HEK293 (cell line): ENCODE data around the gene CKMT2.

Experiments used
- CTCF ChIA-PET: fragments of 350-600 bp; formaldehyde crosslinking; extraction: SDS; loops from one replicate; lab custom pipeline; 2021; ENCODE audit warnings: antibody characterized with exemption; lab: Yijun Ruan, JAX
- POLR2A ChIA-PET: fragments of 300-600 bp; formaldehyde crosslinking; extraction: SDS; loops from one replicate; lab custom pipeline; 2020; ENCODE audit warnings: antibody characterized with exemption, inconsistent platforms; lab: Yijun Ruan, JAX
- H3K27ac ChIP-seq: fragments of 200-500 bp; sonication (Bioruptor generic); 2 replicates; pipeline ENCODE4 v1.5.1; 2014; ENCODE audit warnings: low read depth, low read length, control low read depth, inconsistent platforms; ENCODE audit errors: extremely low read depth
- H3K36me3 ChIP-seq, 2 experiments: fragments of 200-500 bp in 1 of 2; sonication (Bioruptor generic) in 1 of 2; 1 replicate in 1 of 2; 2 replicates in 1 of 2; pipeline ENCODE4 v1.5.1; 2014 to 2017; ENCODE audit warnings: inconsistent platforms in 2 of 2, low read length in 2 of 2; ENCODE audit not compliant: control insufficient read depth in 2 of 2, insufficient read depth in 1 of 2
- H3K4me1 ChIP-seq: fragments of 200-500 bp; sonication (Bioruptor generic); 2 replicates; pipeline ENCODE4 v1.5.1; 2014; ENCODE audit warnings: mild to moderate bottlenecking, low read length, inconsistent platforms; ENCODE audit not compliant: control insufficient read depth, insufficient read depth
- H3K4me3 ChIP-seq: 2 replicates; pipeline ENCODE4 v1.5.1; 2011; ENCODE audit warnings: low read depth, mild to moderate bottlenecking, control low read depth, low read length, moderate library complexity
- H3K9me3 ChIP-seq: fragments of 200-500 bp; sonication (Bioruptor generic); 2 replicates; pipeline ENCODE4 v1.5.1; 2014; ENCODE audit warnings: low read depth, low read length, inconsistent platforms; ENCODE audit not compliant: control insufficient read depth, insufficient read depth
- GFI1B ChIP-seq: fragments of 450-650 bp; formaldehyde crosslinking; IDR thresholded peaks from 2 replicates; pipeline ENCODE4 v1.5.1; 2016; ENCODE audit warnings: missing biosample characterization, missing genetic modification characterization
- INSM2 ChIP-seq: fragments of 450-650 bp; formaldehyde crosslinking; IDR thresholded peaks from 2 replicates; pipeline ENCODE4 v1.5.1; 2016; ENCODE audit warnings: missing biosample characterization, missing genetic modification characterization
- KLF1 ChIP-seq: fragments of 450-650 bp; formaldehyde crosslinking; IDR thresholded peaks from 2 replicates; pipeline ENCODE4 v1.5.1; 2016; ENCODE audit warnings: missing biosample characterization, missing genetic modification characterization
- KLF8 ChIP-seq: fragments of 450-650 bp; formaldehyde crosslinking; IDR thresholded peaks from 2 replicates; pipeline ENCODE4 v1.5.1; 2016; ENCODE audit warnings: missing biosample characterization, missing genetic modification characterization
- PBX3 ChIP-seq: sonication (generic); formaldehyde crosslinking; IDR thresholded peaks from 2 replicates; pipeline ENCODE4 v1.8.1; 2022; ENCODE audit warnings: mild to moderate bottlenecking, moderate library complexity, missing genetic modification reagents
- ZBTB48 ChIP-seq: fragments of 450-650 bp; formaldehyde crosslinking; IDR thresholded peaks from 2 replicates; pipeline ENCODE4 v1.5.1; 2016; ENCODE audit warnings: missing biosample characterization, missing genetic modification characterization
- ZBTB7A ChIP-seq: fragments of 450-650 bp; formaldehyde crosslinking; IDR thresholded peaks from 2 replicates; pipeline ENCODE4 v1.5.1; 2016; ENCODE audit warnings: low read depth, missing biosample characterization, missing genetic modification characterization
- ZFHX2 ChIP-seq: fragments of 450-650 bp; formaldehyde crosslinking; conservative IDR thresholded peaks from 2 replicates; pipeline ENCODE4 v1.5.1; 2016; ENCODE audit warnings: missing biosample characterization, missing genetic modification characterization
- ZFP3 ChIP-seq: fragments of 450-650 bp; formaldehyde crosslinking; IDR thresholded peaks from 2 replicates; pipeline ENCODE4 v1.5.1; 2016; ENCODE audit warnings: low read depth, missing biosample characterization, missing genetic modification characterization
- ZNF10 ChIP-seq: fragments of 450-650 bp; formaldehyde crosslinking; IDR thresholded peaks from 2 replicates; pipeline ENCODE4 v1.5.1; 2017; ENCODE audit warnings: missing biosample characterization, missing genetic modification characterization
- ZNF132 ChIP-seq: fragments of 450-650 bp; formaldehyde crosslinking; IDR thresholded peaks from 2 replicates; pipeline ENCODE4 v1.5.1; 2017; ENCODE audit warnings: missing biosample characterization, missing genetic modification characterization, borderline replicate concordance
- ZNF175 ChIP-seq: fragments of 450-650 bp; formaldehyde crosslinking; IDR thresholded peaks from 2 replicates; pipeline ENCODE4 v1.5.1; 2016; ENCODE audit warnings: missing biosample characterization, missing genetic modification characterization
- ZNF266 ChIP-seq: fragments of 450-650 bp; formaldehyde crosslinking; IDR thresholded peaks from 2 replicates; pipeline ENCODE4 v1.5.1; 2016; ENCODE audit warnings: missing biosample characterization, missing genetic modification characterization, low read depth
- ZNF366 ChIP-seq: fragments of 450-650 bp; formaldehyde crosslinking; conservative IDR thresholded peaks from 2 replicates; pipeline ENCODE4 v1.5.1; 2016; ENCODE audit warnings: missing biosample characterization, missing genetic modification characterization
- ZNF394 ChIP-seq: fragments of 450-650 bp; formaldehyde crosslinking; IDR thresholded peaks from 2 replicates; pipeline ENCODE4 v1.5.1; 2016; ENCODE audit warnings: missing biosample characterization, missing genetic modification characterization, mild to moderate bottlenecking, moderate library complexity, borderline replicate concordance
- ZNF416 ChIP-seq: fragments of 450-650 bp; formaldehyde crosslinking; IDR thresholded peaks from 2 replicates; pipeline ENCODE4 v1.5.1; 2016; ENCODE audit warnings: missing biosample characterization, missing genetic modification characterization
- ZNF433 ChIP-seq: fragments of 450-650 bp; formaldehyde crosslinking; IDR thresholded peaks from 2 replicates; pipeline ENCODE4 v1.5.1; 2016; ENCODE audit warnings: missing biosample characterization, missing genetic modification characterization, low read depth
- ZNF488 ChIP-seq: fragments of 450-650 bp; formaldehyde crosslinking; IDR thresholded peaks from 2 replicates; pipeline ENCODE4 v1.5.1; 2016; ENCODE audit warnings: missing biosample characterization, missing genetic modification characterization
- ZNF510 ChIP-seq: fragments of 450-650 bp; formaldehyde crosslinking; IDR thresholded peaks from 2 replicates; pipeline ENCODE4 v1.5.1; 2018; ENCODE audit warnings: mild to moderate bottlenecking, missing genetic modification characterization, missing biosample characterization; ENCODE audit not compliant: insufficient replicate concordance
- ZNF513 ChIP-seq: fragments of 450-650 bp; IDR thresholded peaks from 2 replicates; pipeline ENCODE4 v1.5.1; 2018; ENCODE audit warnings: missing biosample characterization, missing genetic modification characterization
- ZNF530 ChIP-seq: fragments of 450-650 bp; formaldehyde crosslinking; IDR thresholded peaks from 2 replicates; pipeline ENCODE4 v1.5.1; 2016; ENCODE audit warnings: low read depth, missing biosample characterization, missing genetic modification characterization
- ZNF544 ChIP-seq: fragments of 450-650 bp; formaldehyde crosslinking; IDR thresholded peaks from 2 replicates; pipeline ENCODE4 v1.5.0; 2017; ENCODE audit warnings: missing biosample characterization, missing genetic modification characterization
- ZNF670 ChIP-seq: fragments of 450-650 bp; formaldehyde crosslinking; IDR thresholded peaks from 2 replicates; pipeline ENCODE4 v1.5.1; 2016; ENCODE audit warnings: missing biosample characterization, missing genetic modification characterization, low read depth
- ZNF707 ChIP-seq: fragments of 450-650 bp; formaldehyde crosslinking; IDR thresholded peaks from 2 replicates; pipeline ENCODE4 v1.5.1; 2016; ENCODE audit warnings: missing biosample characterization, missing genetic modification characterization
- ZNF768 ChIP-seq: fragments of 450-650 bp; formaldehyde crosslinking; IDR thresholded peaks from 2 replicates; pipeline ENCODE4 v1.5.1; 2018; ENCODE audit warnings: missing biosample characterization, mild to moderate bottlenecking, missing genetic modification characterization
- ZNF830 ChIP-seq: fragments of 450-650 bp; IDR thresholded peaks from 2 replicates; pipeline ENCODE4 v1.5.0; 2018; ENCODE audit warnings: missing biosample characterization, missing genetic modification characterization, low read depth, mild to moderate bottlenecking, moderate library complexity
- ZNF837 ChIP-seq: fragments of 450-650 bp; formaldehyde crosslinking; IDR thresholded peaks from 2 replicates; pipeline ENCODE4 v1.5.1; 2016; ENCODE audit warnings: missing biosample characterization, missing genetic modification characterization
- ZSCAN16 ChIP-seq: fragments of 450-650 bp; formaldehyde crosslinking; IDR thresholded peaks from 2 replicates; pipeline ENCODE4 v1.5.1; 2016; ENCODE audit warnings: missing biosample characterization, missing genetic modification characterization
- TF ChIP-seq, protein P1 (sequence below): fragments of 450-650 bp; formaldehyde crosslinking; IDR thresholded peaks from 2 replicates; pipeline ENCODE4 v1.5.1; 2016; ENCODE audit warnings: missing biosample characterization, missing genetic modification characterization
- TF ChIP-seq, protein P2 (sequence below): fragments of 450-650 bp; formaldehyde crosslinking; IDR thresholded peaks from 2 replicates; pipeline ENCODE4; 2016; ENCODE audit warnings: missing biosample characterization, missing genetic modification characterization

CKMT2 gene

GRCh38 chr5:81222285-81222684 lies 10.8 kb upstream of the CKMT2 start:
- Histone ChIP-seq H3K4me3 (no peak overlapping the region), H3K27ac (no peak overlapping the region), H3K9me3 (no peaks in the 10 kb centered on the region), H3K36me3 (no peaks in the 10 kb centered on the region), H3K4me1 (no peaks in the 10 kb centered on the region)
- ChIA-PET POLR2A (no interaction called here), CTCF (no interaction called here)
- TF ChIP-seq ZNF488 (tag by site-specific recombination) (no peak), ZNF394 (no peak), ZFP3 (tag by site-specific recombination) (no peak), PBX3 (CRISPR knock-in tag) (no peak), ZNF433 (no peak), ZNF266 (tag by site-specific recombination) (no peak), ZNF10 (tag by site-specific recombination) (no peak), ZNF175 (tag by site-specific recombination) (no peak), ZNF513 (no peak), ZNF544 (tag by site-specific recombination) (no peak), KLF1 (tag by site-specific recombination) (no peak), ZBTB7A (tag by site-specific recombination) (no peak), ZNF530 (tag by site-specific recombination) (no peak), ZNF132 (tag by site-specific recombination) (no peak), ZNF768 (tag by site-specific recombination) (no peak), ZNF707 (tag by site-specific recombination) (no peak)
- TF ChIP-seq, protein P1, sequence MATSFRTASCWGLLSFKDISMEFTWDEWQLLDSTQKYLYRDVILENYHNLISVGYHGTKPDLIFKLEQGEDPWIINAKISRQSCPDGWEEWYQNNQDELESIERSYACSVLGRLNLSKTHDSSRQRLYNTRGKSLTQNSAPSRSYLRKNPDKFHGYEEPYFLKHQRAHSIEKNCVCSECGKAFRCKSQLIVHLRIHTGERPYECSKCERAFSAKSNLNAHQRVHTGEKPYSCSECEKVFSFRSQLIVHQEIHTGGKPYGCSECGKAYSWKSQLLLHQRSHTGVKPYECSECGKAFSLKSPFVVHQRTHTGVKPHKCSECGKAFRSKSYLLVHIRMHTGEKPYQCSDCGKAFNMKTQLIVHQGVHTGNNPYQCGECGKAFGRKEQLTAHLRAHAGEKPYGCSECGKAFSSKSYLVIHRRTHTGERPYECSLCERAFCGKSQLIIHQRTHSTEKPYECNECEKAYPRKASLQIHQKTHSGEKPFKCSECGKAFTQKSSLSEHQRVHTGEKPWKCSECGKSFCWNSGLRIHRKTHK (tag by site-specific recombination) = no peak

DNA sequence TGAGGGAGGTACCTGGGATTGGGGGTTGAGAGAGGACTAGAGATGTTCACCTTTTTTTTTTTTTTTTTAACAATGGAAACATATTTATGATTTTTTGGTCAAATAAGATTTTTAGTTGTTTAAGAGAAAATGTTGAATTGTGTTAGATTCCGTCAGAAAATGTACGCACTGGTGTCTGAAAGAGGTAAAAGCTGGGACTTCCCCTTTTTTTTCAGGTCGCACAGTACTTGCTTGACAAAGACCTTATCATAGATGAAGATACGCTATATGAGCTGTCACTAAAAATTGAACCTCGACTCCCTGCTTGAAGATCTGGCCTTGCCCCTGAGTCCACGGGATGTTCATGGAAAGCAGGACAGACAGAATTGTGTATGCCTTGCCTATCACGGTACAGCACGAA lies 7.7 kb upstream of the CKMT2 start:
- POLR2A ChIA-PET = no interaction called here
- TF ChIP-seq GFI1B (no peak), ZNF837 (tag by site-specific recombination) (no peak), ZNF670 (tag by site-specific recombination) (no peak), ZNF768 (tag by site-specific recombination) (no peak), ZSCAN16 (no peak), ZNF366 (tag by site-specific recombination) (no peak), ZNF394 (no peak), ZNF416 (no peak), KLF8 (no peak), ZFHX2 (tag by site-specific recombination) (no peak), ZNF510 (tag by site-specific recombination) (no peak), ZNF830 (tag by site-specific recombination) (no peak), ZBTB48 (tag by site-specific recombination) (no peak), INSM2 (tag by site-specific recombination) (no peak)
- TF ChIP-seq, protein P2, sequence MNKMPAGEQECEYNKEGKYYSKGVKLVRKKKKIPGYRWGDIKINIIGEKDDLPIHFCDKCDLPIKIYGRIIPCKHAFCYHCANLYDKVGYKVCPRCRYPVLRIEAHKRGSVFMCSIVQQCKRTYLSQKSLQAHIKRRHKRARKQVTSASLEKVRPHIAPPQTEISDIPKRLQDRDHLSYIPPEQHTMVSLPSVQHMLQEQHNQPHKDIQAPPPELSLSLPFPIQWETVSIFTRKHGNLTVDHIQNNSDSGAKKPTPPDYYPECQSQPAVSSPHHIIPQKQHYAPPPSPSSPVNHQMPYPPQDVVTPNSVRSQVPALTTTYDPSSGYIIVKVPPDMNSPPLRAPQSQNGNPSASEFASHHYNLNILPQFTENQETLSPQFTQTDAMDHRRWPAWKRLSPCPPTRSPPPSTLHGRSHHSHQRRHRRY (tag by site-specific recombination) = no peak

More for the DNA sequence above, 7.7 kb upstream of the CKMT2 start:
- no peak overlapping the region for H3K4me3 ChIP-seq
- no peak overlapping the region for H3K27ac ChIP-seq
- no peaks in the 10 kb centered on the region for H3K4me1 ChIP-seq
- CTCF ChIA-PET = interaction anchor here (0.7 kb wide), 1 partner anchor 744 kb away, joined by 3 read pairs; no protein-coding TSS in a partner anchor
- H3K36me3 ChIP-seq = no peaks in the 10 kb centered on the region
- no peaks in the 10 kb centered on the region for H3K9me3 ChIP-seq
